ENCODE measurements around the gene FLCN.

- no peak for TF ChIP-seq CTCF (IDR thresholded peaks at IDR 0.05)
- no peak for TF ChIP-seq POLR2A (IDR thresholded peaks at IDR 0.05)
- TF ChIP-seq POLR2AphosphoS5 (IDR thresholded peaks at IDR 0.05) = no peak
- no peak for TF ChIP-seq EP300 (IDR thresholded peaks at IDR 0.05)
These were observed 27.5 kb upstream of the FLCN start for GRCh38 chr17:17264430-17264829.

Measured in suprapubic skin (tissue), 4 donors.